HL-60 (cell line): ENCODE data around the gene DPP10.

ENCODE experiments used
- CTCF ChIP-seq: IDR thresholded peaks from one replicate; pipeline ENCODE4 v1.5.1; 2011; ENCODE audit warnings: low read length, control low read depth, inconsistent platforms; ENCODE audit not compliant: insufficient read depth
- GABPA ChIP-seq: IDR thresholded peaks from 2 replicates; pipeline ENCODE4 v1.6.1; 2012; ENCODE audit warnings: low read depth
- POLR2AphosphoS5 ChIP-seq: IDR thresholded peaks from 2 replicates; pipeline ENCODE4 v1.6.1; 2012; ENCODE audit warnings: low read depth

- no peak for TF ChIP-seq POLR2AphosphoS5
- TF ChIP-seq CTCF: no peak
- TF ChIP-seq GABPA: no peak
Observed at GRCh38 chr2:114762376-114762775, 319.9 kb downstream of the DPP10 start.
